Endothelial cell of umbilical vein (primary cell): ENCODE data around the gene KHDC1L.
A peak's percentile ranks its signal among the peaks of the same experiment; 100 is the strongest.

Experiments
- CTCF ChIP-seq, 2 donors: IDR thresholded peaks; 1 replicate in 1 of 2; 2 replicates in 1 of 2; pipeline ENCODE4 v1.5.1; 2011; ENCODE audit warnings: low read length in 2 of 2, mild to moderate bottlenecking in 2 of 2, moderate library complexity in 2 of 2, control low read depth in 1 of 2, inconsistent platforms in 1 of 2, low read depth in 1 of 2; ENCODE audit not compliant: insufficient read depth in 1 of 2; ENCODE audit errors: extremely low read depth in 1 of 2
- EZH2 ChIP-seq: IDR thresholded peaks from 2 replicates; pipeline ENCODE4 v1.6.1; 2012; ENCODE audit warnings: borderline replicate concordance, low read depth, mild to moderate bottlenecking, moderate library complexity, low read length, inconsistent platforms; ENCODE audit not compliant: severe bottlenecking
- GATA2 ChIP-seq: IDR thresholded peaks from 2 replicates; pipeline ENCODE4 v1.7.0; 2011; ENCODE audit warnings: low read depth, mild to moderate bottlenecking, moderate library complexity, mixed read lengths, low read length; ENCODE audit not compliant: insufficient read length, insufficient read depth
- MAX ChIP-seq: IDR thresholded peaks from 2 replicates; pipeline ENCODE4 v1.6.1; 2011; ENCODE audit not compliant: insufficient read depth, insufficient read length
- POLR2A ChIP-seq: IDR thresholded peaks from 2 replicates; pipeline ENCODE4 v1.6.1; 2012; ENCODE audit warnings: low read depth, mild to moderate bottlenecking, control low read depth, low read length
- POLR2AphosphoS5 ChIP-seq: IDR thresholded peaks from 2 replicates; pipeline ENCODE4 v1.6.1; 2012; ENCODE audit warnings: low read depth, mild to moderate bottlenecking, control low read depth, low read length, moderate library complexity; ENCODE audit not compliant: insufficient read depth

- TF ChIP-seq CTCF (IDR thresholded peaks at IDR 0.05; ENCODE audit: extremely low read depth in 1 of 2, insufficient read depth in 1 of 2, low read depth in 1 of 2, low read length in 2 of 2) (peak; percentile 49 to 65), EZH2 (no peak), POLR2A (no peak), MAX (no peak), POLR2AphosphoS5 (no peak), GATA2 (no peak)
These were observed 44.3 kb downstream of the KHDC1L start for GRCh38 chr6:73180763-73181619.
